NAMALWA (cell line): ENCODE measurements around the gene TBC1D20.
"Not testable (repeated sequence)": the region's sequence is repeated elsewhere in the genome, so short reads cannot be mapped to it uniquely, and the experiment has no call there.

Source experiments
- DNase-seq: peaks from one replicate; pipeline ENCODE4 v3.0.0-alpha.2; 2015; ENCODE audit warnings: low spot score

Gene TBC1D20

GRCh38 chr20:400454-401275 lies 61.7 kb downstream of the TBC1D20 start:
- no peak for DNase-seq

DNA sequence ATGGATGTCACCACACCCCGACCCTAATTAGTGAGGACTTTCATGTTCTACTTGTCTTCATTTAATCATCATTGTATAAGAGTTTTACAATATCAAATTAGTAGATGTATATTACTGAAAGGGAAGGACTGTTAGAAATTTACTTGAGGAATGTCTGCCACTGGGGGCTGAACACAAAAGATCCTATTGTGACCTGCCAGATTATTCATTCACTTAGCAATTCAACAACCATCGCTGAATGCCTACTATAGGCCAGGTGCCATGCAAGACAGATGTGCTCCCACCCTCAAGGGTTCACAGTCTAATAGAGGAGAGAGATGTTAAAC lies 62.2 kb downstream of the TBC1D20 start:
- DNase-seq: no peak

DNA sequence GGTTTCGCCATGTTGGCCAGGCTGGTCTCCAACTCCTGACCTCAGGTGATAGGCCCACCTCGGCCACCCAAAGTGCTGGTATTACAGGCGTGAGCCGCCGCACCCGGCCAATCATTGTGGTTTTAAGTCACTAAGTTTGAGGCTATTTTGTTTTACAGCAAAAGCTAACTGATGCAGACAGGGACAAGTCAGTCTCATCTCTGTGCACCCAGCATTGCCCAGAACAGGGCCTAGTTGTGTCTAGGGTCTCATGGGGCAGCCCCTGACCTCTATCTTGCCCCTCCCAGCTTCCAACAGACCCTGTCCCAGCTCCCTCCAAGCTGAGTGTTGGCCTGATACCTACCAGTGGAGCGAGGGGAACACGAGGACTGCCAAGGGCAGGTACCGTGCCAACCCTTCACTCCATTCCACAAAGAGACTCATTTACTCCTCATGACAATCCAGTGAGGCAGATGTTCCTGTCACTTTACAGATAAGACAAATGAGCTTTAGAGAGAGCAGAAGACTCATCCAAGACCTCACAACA lies 63.1 kb downstream of the TBC1D20 start:
- DNase-seq: no peak

- no peak for DNase-seq
Measured at GRCh38 chr20:397432-398237, 64.7 kb downstream of the TBC1D20 start.

DNA sequence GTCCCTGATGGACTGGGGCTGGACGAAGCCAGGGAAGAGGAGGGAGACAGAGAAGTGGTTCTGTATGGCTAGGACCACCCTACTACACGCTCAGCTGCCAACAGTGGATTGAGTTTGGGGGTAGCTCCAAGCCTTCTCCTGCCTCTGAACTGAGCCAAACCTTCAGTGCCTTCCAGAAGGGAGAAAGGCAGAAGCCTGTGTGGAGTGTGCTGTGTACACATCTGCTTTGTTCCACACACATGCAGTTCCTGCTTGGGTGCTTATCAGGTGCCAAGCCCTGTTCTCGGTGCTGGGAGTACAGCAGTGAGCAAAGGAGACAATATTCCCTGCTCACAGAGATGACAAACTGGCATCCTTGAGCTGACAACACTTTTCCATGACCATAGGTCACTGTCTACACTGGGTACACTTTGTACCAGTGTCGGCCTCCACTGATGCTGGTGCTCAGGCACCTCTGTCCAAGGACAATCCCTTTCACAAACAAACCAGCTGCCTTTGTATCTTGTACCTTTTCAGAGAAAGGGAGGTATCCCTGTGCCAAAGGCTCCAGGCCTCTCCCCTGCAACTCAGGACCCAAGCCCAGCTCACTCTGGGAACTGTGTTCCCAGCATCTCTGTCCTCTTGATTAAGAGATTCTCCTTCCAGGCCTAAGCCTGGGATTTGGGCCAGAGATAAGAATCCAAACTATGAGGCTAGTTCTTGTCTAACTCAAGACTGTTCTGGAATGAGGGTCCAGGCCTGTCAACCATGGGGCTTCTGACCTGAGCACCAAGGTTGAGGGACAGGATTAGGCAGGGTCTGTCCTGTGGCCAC lies 65.5 kb downstream of the TBC1D20 start:
- no peak for DNase-seq

- DNase-seq: no peak
Measured at GRCh38 chr20:396252-396618, 66.1 kb downstream of the TBC1D20 start.

GRCh38 chr20:393296-393695 lies 69.0 kb downstream of the TBC1D20 start:
- not testable (repeated sequence) for DNase-seq

DNA sequence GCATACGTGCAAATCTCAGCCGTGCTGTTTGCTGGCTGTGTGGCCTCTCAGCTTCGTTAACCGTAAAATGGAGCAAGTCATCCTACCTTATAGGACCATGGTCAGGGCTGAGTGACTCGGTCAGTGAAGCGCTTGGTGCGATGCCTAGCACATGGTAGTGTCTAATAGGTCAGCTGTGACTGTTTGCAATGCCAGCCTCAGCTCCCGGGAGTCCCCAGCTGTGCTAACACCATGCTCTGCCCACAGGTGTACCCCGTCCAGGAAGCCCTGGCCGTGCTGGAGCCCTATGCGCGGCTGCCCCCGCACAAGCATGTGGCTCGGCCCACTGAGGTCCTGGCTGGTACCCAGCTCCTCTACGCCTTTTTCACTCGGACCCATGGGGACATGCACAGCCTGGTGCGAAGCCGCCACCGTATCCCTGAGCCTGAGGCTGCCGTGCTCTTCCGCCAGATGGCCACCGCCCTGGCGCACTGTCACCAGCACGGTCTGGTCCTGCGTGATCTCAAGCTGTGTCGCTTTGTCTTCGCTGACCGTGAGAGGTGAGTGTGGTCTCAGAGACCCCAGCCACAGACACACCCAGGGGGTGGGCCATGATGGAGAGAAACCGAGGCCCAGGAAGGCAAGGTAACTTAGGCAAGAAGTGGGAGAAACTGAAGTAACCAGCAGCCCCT lies 71.2 kb downstream of the TBC1D20 start:
- DNase-seq: no peak

- no peak for DNase-seq
Measured at GRCh38 chr20:389220-389619, 73.1 kb downstream of the TBC1D20 start.

GRCh38 chr20:388034-388994 lies 74.0 kb downstream of the TBC1D20 start:
- DNase-seq: no peak

DNA sequence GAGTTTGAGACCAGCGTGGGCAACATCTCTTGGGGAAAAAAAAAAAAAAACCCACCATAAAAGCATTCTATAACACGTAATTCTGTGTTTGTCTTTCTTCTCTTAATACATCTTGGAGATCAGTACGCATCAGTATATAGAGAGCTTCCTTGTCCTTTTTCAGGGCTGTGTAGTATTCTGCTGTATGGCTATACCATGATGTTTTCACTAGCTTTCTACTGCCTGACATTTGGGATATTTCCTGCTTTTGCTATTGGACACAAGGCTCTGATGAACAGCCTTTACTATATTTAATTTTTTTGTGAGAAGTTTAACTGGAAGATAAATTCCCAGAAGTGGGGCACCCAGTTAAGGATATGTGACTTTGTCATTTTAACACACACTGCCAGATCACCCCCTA lies 74.8 kb downstream of the TBC1D20 start:
- no peak for DNase-seq

DNA sequence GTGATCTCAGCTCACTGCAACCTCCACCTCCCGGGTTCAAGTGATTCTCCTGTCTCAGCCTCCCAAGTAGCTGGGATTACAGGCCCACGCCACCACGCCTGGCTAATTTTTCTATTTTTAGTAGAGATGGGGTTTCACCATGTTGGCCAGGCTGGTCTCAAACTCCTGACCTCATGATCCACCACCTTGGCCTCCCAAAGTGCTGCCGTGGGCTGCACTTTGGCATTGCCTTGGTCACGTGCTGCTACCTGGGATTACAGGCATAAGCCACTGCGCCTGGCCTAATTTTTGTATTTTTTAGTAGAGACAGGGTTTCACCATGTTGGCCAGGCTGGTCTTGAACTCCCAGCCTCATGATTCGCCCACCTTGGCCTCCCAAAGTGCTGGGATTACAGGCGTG lies 75.7 kb downstream of the TBC1D20 start:
- DNase-seq: not testable (repeated sequence)
